Mucosa of rectum (tissue), 2 donors: ENCODE measurements around the gene PIK3IP1.

ENCODE experiments used
- H3K27ac ChIP-seq, 2 donors: one replicate each; pipeline ENCODE4 v1.7.0; 2013; ENCODE audit warnings: inconsistent platforms in 2 of 2, low read depth in 2 of 2, low read length in 2 of 2
- H3K27me3 ChIP-seq, 2 donors: one replicate each; pipeline ENCODE4 v1.7.0; 2013; ENCODE audit warnings: low read length in 2 of 2; ENCODE audit not compliant: control insufficient read depth in 2 of 2, insufficient read depth in 2 of 2
- H3K36me3 ChIP-seq, 2 donors: one replicate each; pipeline ENCODE4 v1.7.0; 2013; ENCODE audit warnings: low read length in 2 of 2; ENCODE audit not compliant: control insufficient read depth in 2 of 2, insufficient read depth in 2 of 2
- H3K4me1 ChIP-seq, 2 donors: one replicate each; pipeline ENCODE4 v1.7.0; 2013; ENCODE audit warnings: low read length in 2 of 2, mild to moderate bottlenecking in 1 of 2; ENCODE audit not compliant: control insufficient read depth in 2 of 2, insufficient read depth in 2 of 2
- H3K4me3 ChIP-seq, 2 donors: one replicate each; pipeline ENCODE4 v1.7.0; 2013; ENCODE audit warnings: low read length in 2 of 2
- H3K9ac ChIP-seq, 2 donors: one replicate each; pipeline ENCODE4 v1.7.0; 2013; ENCODE audit warnings: low read length in 2 of 2, low read depth in 1 of 2, mild to moderate bottlenecking in 1 of 2
- H3K9me3 ChIP-seq, 2 donors: one replicate each; pipeline ENCODE4 v1.7.0; 2013; ENCODE audit warnings: low read length in 2 of 2; ENCODE audit not compliant: control insufficient read depth in 2 of 2
- donor health status: healthy.
- donor health status: Normal muscosa, but diverticular disease.

PIK3IP1 gene

DNA sequence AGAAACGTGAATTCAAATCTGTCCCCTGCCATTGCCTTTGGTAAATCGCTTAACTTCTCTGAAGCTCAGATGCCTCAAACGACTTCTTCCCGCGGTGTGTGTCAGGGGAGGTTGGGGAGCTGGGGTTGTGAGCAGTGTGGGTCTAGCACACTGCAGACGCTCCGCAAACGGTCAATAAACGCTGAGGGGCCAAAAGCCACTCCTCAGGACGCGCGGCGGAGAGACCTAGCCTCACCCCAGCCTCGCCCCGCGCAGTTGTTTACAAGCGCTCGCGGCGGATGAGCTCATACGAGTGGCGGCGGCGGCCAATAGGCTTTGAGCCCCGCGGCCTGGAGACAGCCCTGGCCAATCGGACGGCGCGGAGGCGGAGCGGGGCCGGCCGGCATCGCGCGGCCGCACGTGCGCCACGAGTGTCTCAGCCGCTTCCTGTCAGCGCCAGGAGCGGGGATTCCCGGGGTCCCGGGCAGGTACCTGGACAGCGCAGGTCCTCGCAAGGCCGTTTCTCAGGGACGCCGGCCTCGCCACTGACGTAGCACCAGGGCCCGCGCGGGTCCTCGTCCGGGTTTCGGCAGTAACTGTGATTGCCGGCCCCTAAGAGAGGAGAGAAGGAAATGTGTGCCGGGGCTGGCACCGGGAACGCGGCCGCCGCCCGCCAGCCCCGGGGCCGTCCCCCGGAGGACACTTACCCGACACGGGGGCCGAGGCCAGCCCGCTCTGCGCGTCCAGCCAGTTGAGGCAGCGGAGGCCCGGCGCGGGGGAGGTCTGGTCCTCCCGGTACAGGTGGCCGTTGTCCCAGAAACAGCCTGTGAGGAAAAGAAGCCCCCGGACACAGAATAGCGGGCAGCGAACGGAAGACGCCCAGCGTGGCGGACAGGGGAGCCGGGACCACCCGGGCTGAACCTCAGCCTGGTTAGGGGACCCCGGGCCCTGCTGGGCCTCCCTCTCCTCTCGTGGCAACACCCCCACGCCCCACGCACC lies 1.5 kb downstream of the PIK3IP1 start:
- Histone ChIP-seq H3K4me1 (peaks cover 15 to 26% of the 10 kb centered on the region in 2 donors), H3K36me3 (peaks cover 24% of the 10 kb centered on the region in 2 donors), H3K4me3 (peak overlapping the region; percentile 75 to 93), H3K27me3 (no peaks in the 10 kb centered on the region), H3K9me3 (no peaks in the 10 kb centered on the region), H3K9ac (peak overlapping the region; percentile 83 to 100), H3K27ac (peak overlapping the region; percentile 97 to 99)

- Histone ChIP-seq H3K27ac (peak overlapping the region; percentile 97 to 99), H3K9ac (peak overlapping the region; percentile 83 to 95), H3K9me3 (no peaks in the 10 kb centered on the region), H3K36me3 (peaks cover 34 to 37% of the 10 kb centered on the region in 2 donors), H3K27me3 (no peaks in the 10 kb centered on the region), H3K4me1 (peaks cover 15 to 25% of the 10 kb centered on the region in 2 donors), H3K4me3 (peak overlapping the region; percentile 75 to 85)
Observed at GRCh38 chr22:31289344-31289743, 2.9 kb downstream of the PIK3IP1 start.

GRCh38 chr22:31288496-31289240 lies 3.6 kb downstream of the PIK3IP1 start:
- H3K9ac ChIP-seq: peak overlapping the region; percentile 83 to 95

GRCh38 chr22:31287818-31288495 lies 4.3 kb downstream of the PIK3IP1 start:
- peaks cover 44 to 50% of the 10 kb centered on the region in 2 donors for H3K36me3 ChIP-seq
- H3K9me3 ChIP-seq: no peaks in the 10 kb centered on the region
- H3K9ac ChIP-seq: peak overlapping the region in 1 of 2 donors; percentile 28
- no peaks in the 10 kb centered on the region for H3K27me3 ChIP-seq
- H3K4me1 ChIP-seq: peaks cover 15 to 24% of the 10 kb centered on the region in 2 donors
- H3K27ac ChIP-seq: peak overlapping the region; percentile 97 to 99
- H3K4me3 ChIP-seq: no peak overlapping the region

More at GRCh38 chr22:31288496-31289240, 3.6 kb downstream of the PIK3IP1 start:
- Histone ChIP-seq H3K9me3 (no peaks in the 10 kb centered on the region), H3K4me3 (peak overlapping the region; percentile 75 to 85), H3K4me1 (peaks cover 15 to 25% of the 10 kb centered on the region in 2 donors), H3K27ac (peak overlapping the region; percentile 97 to 99), H3K36me3 (peaks cover 37 to 43% of the 10 kb centered on the region in 2 donors), H3K27me3 (no peaks in the 10 kb centered on the region)

DNA sequence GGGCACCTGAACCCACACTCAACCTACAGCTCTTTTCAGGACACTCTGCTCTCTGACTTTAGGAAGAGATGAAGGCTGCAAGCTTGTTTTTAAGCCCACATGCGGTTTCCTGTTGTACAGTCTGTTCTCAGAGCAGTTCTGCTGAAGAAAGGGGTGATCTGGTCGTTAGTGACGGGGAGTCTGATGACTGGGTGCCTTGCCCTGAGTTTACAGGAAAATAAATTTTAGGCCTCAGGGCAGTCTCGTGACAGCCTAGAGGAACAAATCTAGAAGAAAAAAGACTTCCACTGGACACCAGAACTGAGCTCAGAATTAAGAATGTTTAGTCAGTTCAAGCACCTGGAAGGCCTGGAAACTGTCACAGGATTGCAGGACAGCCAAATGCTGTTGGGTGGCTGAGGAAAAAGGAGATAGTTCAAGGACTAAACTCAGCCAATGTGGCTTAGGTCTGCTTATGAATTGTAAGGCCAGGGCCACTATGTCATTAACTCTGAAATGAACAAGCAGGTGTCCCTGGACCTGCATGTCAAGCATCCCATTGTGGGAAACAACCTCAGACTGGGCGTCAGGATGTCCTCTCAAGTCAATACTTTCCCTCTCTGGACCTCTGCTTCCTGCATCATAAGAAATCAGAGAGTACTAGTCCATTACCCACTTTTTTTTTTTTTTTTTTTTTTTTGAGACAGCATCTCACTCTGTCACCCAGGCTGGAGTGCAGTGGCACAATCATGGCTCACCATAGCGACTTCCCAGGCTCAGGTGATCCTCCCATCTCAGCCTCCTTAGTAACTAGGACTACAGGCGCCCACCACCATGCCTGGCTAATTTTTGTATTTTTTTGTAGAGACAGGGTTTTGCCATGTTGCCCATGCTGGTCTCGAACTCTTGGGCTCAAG lies 5.7 kb downstream of the PIK3IP1 start:
- Histone ChIP-seq H3K4me1 (peaks cover 15 to 19% of the 10 kb centered on the region in 2 donors), H3K27ac (peak overlapping the region; percentile 64 to 77), H3K36me3 (peaks cover 56 to 63% of the 10 kb centered on the region in 2 donors), H3K9ac (peak overlapping the region; percentile 14 to 30), H3K4me3 (no peak overlapping the region), H3K9me3 (no peaks in the 10 kb centered on the region), H3K27me3 (no peaks in the 10 kb centered on the region)

- peak overlapping the region in 1 of 2 donors; percentile 36 for H3K9ac ChIP-seq
- no peaks in the 10 kb centered on the region for H3K27me3 ChIP-seq
- no peak overlapping the region for H3K4me3 ChIP-seq
- peak overlapping the region; percentile 59 to 64 for H3K27ac ChIP-seq
- peaks cover 10 to 12% of the 10 kb centered on the region in 2 donors for H3K4me1 ChIP-seq
- peaks cover 72 to 80% of the 10 kb centered on the region in 2 donors for H3K36me3 ChIP-seq
- H3K9me3 ChIP-seq: no peaks in the 10 kb centered on the region
Observed at GRCh38 chr22:31284281-31285155, 7.8 kb downstream of the PIK3IP1 start.

- Histone ChIP-seq H3K9ac (no peak overlapping the region), H3K9me3 (no peaks in the 10 kb centered on the region), H3K36me3 (peaks cover 78 to 86% of the 10 kb centered on the region in 2 donors), H3K27me3 (no peaks in the 10 kb centered on the region), H3K4me1 (peaks cover 0 to 3% of the 10 kb centered on the region in 2 donors), H3K27ac (no peak overlapping the region), H3K4me3 (no peak overlapping the region)
Observed at GRCh38 chr22:31282748-31283468, 9.4 kb downstream of the PIK3IP1 start.

GRCh38 chr22:31281733-31282132 lies 10.6 kb downstream of the PIK3IP1 start:
- no peak overlapping the region for H3K9ac ChIP-seq
- H3K27ac ChIP-seq: no peak overlapping the region
- H3K27me3 ChIP-seq: no peaks in the 10 kb centered on the region
- H3K9me3 ChIP-seq: no peaks in the 10 kb centered on the region
- H3K36me3 ChIP-seq: peaks cover 81 to 90% of the 10 kb centered on the region in 2 donors
- H3K4me1 ChIP-seq: peaks cover 0 to 3% of the 10 kb centered on the region in 2 donors
- H3K4me3 ChIP-seq: no peak overlapping the region
